Nephron progenitor cell (in vitro differentiated cells): ENCODE measurements around the gene PPM1G.

Source experiments
- DNase-seq: peaks from one replicate; pipeline ENCODE4 v3.0.0; 2021
- H3K27ac Mint-ChIP-seq: 2 replicates; pipeline ENCODE4 v1.8.0; 2021; ENCODE audit warnings: mild to moderate bottlenecking, moderate library complexity, mixed read lengths
- H3K27me3 Mint-ChIP-seq: 2 replicates; pipeline ENCODE4 v1.8.0; 2021; ENCODE audit warnings: mild to moderate bottlenecking, low read depth, mixed read lengths; ENCODE audit not compliant: poor library complexity
- H3K36me3 Mint-ChIP-seq: 2 replicates; pipeline ENCODE4 v1.8.0; 2021; ENCODE audit warnings: low read depth, mixed read lengths
- H3K4me1 Mint-ChIP-seq: 2 replicates; pipeline ENCODE4 v1.8.0; 2021; ENCODE audit warnings: mixed read lengths
- H3K4me3 Mint-ChIP-seq: 2 replicates; pipeline ENCODE4 v1.8.0; 2021; ENCODE audit warnings: mild to moderate bottlenecking, moderate library complexity, mixed read lengths
- H3K9me3 Mint-ChIP-seq: 2 replicates; pipeline ENCODE4 v1.8.0; 2021; ENCODE audit warnings: mild to moderate bottlenecking, moderate library complexity, mixed read lengths
- TF ChIP-seq, protein P1 (sequence below): fragments of 200-600 bp; sonication (generic); IDR thresholded peaks from 2 replicates; pipeline ENCODE4 v1.5.0; 2021; ENCODE audit warnings: antibody characterized with exemption

PPM1G gene

DNA sequence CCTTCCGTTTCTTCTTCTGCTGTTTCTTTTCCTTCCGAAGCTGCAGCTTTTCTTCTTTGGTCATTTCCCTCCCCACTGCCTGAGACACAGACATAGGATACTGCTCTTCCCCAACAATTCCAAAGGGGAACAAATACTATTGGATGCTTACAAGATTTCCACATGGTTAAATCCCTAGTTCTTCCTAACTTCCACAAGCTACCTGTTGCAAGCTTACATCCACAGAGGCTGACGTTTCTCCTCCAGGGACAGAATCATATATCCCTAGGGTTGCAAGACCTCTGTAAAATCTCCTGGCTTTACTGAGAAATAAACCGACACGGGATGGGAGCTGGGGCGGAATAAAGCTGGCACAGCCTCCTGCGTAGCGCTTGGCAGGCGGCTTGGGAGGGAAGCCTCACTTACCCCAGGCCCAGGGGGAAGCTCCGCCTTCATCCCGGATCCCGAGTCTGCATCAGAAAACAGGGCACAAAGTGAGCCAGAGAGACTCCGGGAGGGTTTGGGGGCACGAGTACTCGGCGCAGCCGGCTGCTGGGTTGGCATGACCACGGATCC, 39.8 kb downstream of the PPM1G start:
- peaks cover 47% of the 10 kb centered on the region for H3K36me3 Mint-ChIP-seq
- peaks cover 45% of the 10 kb centered on the region for H3K4me1 Mint-ChIP-seq
- peak overlapping the region; percentile 93 for H3K4me3 Mint-ChIP-seq
- H3K27ac Mint-ChIP-seq = peak overlapping the region; percentile 78
- TF ChIP-seq, protein P1, sequence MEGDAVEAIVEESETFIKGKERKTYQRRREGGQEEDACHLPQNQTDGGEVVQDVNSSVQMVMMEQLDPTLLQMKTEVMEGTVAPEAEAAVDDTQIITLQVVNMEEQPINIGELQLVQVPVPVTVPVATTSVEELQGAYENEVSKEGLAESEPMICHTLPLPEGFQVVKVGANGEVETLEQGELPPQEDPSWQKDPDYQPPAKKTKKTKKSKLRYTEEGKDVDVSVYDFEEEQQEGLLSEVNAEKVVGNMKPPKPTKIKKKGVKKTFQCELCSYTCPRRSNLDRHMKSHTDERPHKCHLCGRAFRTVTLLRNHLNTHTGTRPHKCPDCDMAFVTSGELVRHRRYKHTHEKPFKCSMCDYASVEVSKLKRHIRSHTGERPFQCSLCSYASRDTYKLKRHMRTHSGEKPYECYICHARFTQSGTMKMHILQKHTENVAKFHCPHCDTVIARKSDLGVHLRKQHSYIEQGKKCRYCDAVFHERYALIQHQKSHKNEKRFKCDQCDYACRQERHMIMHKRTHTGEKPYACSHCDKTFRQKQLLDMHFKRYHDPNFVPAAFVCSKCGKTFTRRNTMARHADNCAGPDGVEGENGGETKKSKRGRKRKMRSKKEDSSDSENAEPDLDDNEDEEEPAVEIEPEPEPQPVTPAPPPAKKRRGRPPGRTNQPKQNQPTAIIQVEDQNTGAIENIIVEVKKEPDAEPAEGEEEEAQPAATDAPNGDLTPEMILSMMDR = no peak
- no peak for DNase-seq
- H3K27me3 Mint-ChIP-seq = peaks cover 4% of the 10 kb centered on the region
- H3K9me3 Mint-ChIP-seq = no peaks in the 10 kb centered on the region

DNA sequence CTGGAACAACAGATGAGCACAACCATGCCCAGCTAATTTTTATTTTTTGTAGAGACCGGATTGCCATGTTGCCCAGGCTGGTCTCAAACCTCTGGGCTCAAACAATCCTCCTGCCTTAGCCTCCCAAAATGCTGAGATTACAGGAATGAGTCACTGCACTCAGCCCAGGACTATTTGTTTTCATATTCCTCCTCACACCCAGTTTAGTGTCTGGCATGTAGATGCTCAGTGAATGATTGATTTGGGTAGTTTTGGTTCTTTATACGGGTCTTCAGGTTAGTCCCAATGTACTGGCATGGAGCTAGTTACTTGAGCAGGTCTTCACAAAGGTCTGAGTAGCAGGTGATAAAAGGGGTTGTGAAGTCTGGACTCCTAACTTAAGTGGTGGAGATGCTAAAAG, 45.5 kb downstream of the PPM1G start:
- DNase-seq = no peak
- Mint-ChIP-seq H3K36me3 (peaks cover 55% of the 10 kb centered on the region), H3K27me3 (no peaks in the 10 kb centered on the region), H3K27ac (no peak overlapping the region), H3K9me3 (peaks cover 4% of the 10 kb centered on the region), H3K4me3 (no peak overlapping the region), H3K4me1 (peaks cover 21% of the 10 kb centered on the region)
- TF ChIP-seq, protein P1 = no peak

DNA sequence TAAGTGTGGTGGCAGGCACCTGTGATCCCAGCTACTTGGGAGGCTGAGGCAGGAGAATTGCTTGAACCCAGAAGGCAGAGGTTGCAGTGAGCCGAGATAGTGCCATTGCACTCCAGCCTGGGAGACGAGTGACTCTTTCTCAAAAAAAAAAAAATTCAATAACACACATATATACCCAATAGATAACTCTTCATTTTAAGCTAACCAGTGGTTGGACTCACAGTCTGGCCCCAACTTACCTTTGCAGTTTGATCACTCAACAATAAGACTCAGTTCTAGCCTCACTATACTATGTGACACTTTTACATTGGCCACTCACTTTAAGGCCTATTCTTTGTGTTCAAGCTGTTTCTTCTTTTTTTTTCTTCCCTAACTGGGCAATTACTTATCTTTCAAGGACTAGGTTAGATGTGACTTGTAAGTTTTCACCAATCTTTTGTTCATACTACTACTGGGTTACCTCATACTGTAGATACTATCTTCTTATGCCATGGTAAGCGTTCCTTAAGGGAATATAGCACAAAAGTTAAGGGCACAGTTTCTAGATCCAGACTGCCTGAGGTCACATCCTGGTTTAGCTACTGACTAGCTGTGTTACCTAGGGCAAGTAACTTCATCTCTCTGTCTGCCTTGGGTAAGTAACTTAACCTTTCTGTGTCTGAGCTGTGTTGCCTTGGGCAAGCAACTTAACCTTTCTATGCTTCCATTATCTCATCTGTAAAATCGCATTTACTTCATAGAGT, 46.5 kb downstream of the PPM1G start:
- Mint-ChIP-seq H3K4me3 (no peak overlapping the region), H3K36me3 (peaks cover 64% of the 10 kb centered on the region), H3K9me3 (peaks cover 13% of the 10 kb centered on the region), H3K27me3 (peaks cover 3% of the 10 kb centered on the region), H3K27ac (no peak overlapping the region), H3K4me1 (peaks cover 22% of the 10 kb centered on the region)
- DNase-seq = no peak
- TF ChIP-seq, protein P1 = no peak

GRCh38 chr2:27356382-27357181, 52.8 kb downstream of the PPM1G start, which contains the start of gene GTF3C2:
GTF3C2 (minus strand) TSS chr2:27356764; CDS start chr2:27343554, 13,210 bp downstream.
- peaks cover 31% of the 10 kb centered on the region for H3K36me3 Mint-ChIP-seq
- peak; percentile 90 for DNase-seq
- TF ChIP-seq, protein P1 = no peak
- H3K4me1 Mint-ChIP-seq = peaks cover 58% of the 10 kb centered on the region
- peaks cover 5% of the 10 kb centered on the region for H3K27me3 Mint-ChIP-seq
- H3K27ac Mint-ChIP-seq = peak within 1 kb of the TSS; percentile 100
- peaks cover 22% of the 10 kb centered on the region for H3K9me3 Mint-ChIP-seq
- peak within 1 kb of the TSS; percentile 96 for H3K4me3 Mint-ChIP-seq

GRCh38 chr2:27356056-27356381, 53.4 kb downstream of the PPM1G start:
- Mint-ChIP-seq H3K4me3 (peak overlapping the region; percentile 96), H3K36me3 (peaks cover 27% of the 10 kb centered on the region), H3K4me1 (peaks cover 59% of the 10 kb centered on the region), H3K27me3 (peaks cover 5% of the 10 kb centered on the region), H3K27ac (peak overlapping the region; percentile 100), H3K9me3 (peaks cover 22% of the 10 kb centered on the region)
- TF ChIP-seq, protein P1 = no peak
- peak; percentile 51 for DNase-seq
